EH (cell line): ENCODE data around the gene CHD9NB.

Experiments
- DNase-seq: peaks from one replicate; pipeline ENCODE4 v3.0.0-alpha.2; 2015; ENCODE audit warnings: low read depth

Gene CHD9NB

GRCh38 chr16:53029971-53030370 lies 22.7 kb downstream of the CHD9NB start:
- no peak for DNase-seq

- DNase-seq, result no peak
Observed at GRCh38 chr16:53024045-53024444, 28.7 kb downstream of the CHD9NB start.

GRCh38 chr16:53022374-53022773 lies 30.3 kb downstream of the CHD9NB start:
- peak; percentile 66 for DNase-seq

DNA sequence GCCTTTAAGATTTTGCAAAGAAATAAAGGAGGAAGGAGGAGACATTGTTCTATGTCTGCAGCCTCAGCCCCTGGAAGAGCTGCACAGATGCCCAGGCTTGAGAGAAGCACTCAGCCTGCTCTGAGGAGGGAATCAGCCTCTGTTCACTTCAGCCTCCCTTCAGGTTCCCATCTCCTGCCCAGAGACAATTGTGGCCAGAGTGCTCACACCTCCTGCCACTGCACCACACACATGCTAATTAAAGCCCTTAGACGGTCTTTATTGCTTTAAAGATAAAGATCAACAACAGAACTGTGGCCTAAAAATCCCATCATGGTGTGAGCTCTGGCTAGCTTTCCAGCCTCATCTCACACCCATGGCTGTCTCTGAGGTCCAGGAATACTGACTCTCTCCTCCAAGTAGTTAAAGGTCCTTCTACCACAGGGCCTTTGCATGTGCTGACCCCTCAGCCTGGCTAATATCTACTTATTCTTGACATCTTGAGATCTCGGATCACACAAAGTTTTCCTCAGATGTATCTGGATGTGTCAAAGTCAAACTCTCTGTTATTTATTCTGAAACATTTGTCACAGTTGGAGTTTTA lies 33.8 kb downstream of the CHD9NB start:
- no peak for DNase-seq

- no peak for DNase-seq
Observed at GRCh38 chr16:53014287-53014686, 38.4 kb downstream of the CHD9NB start.

DNA sequence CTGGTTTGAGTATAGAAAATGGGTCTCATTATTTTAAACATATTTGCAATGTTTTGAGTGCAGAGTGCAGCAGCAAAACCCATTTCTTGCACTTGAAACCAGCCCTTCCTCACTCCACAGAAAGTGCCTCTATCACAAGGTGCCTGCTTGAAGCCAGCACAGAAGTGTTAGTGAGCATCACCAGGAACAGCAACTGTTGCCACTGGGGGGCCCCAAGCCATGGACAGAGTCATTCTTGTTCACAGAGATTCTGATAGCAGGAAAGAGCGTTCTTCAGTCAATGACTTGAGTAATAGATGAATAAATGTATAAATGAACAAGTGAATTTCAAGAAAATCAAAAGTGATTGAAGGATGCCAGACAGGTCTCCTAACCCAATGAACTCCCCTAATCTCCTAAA lies 45.6 kb downstream of the CHD9NB start:
- DNase-seq, result no peak

DNA sequence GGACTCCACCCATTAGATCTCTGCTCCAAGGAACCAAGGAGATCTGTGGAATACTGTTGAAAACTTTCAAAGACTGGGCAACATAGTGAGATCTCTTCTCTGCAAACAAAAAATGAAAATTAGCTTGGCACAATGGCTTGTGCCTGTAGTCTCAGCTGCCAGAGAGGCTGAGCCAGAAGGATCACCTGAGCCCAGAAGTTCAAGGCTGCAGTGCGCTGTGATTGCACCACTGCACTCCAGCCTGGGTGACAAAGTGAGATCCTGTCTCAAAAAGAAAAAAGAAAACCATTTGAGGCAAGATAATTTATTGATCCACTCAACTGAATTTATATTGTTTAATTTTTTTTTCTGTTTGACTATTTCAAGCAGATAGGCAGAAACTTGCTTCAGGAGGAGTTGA lies 54.8 kb downstream of the CHD9NB start:
- no peak for DNase-seq

DNA sequence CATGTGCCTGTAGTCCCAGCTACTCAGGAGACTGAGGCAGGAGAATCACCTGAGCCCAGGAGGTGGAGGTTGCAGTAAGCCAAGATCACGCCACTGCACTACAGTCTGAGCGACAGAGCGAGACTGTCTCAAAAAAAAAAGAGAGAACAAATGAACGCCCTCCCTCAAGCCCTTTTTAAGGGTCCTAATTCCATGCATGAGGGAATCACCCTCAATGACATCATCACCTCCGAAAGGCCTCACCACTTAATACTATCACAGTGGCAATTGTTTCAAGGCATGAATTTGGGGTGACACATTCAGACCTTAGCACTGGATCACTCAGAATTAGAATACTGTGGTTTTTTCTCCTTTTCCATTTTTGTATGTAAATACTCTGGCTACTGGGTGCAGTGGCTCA lies 57.8 kb downstream of the CHD9NB start:
- DNase-seq, result no peak

DNA sequence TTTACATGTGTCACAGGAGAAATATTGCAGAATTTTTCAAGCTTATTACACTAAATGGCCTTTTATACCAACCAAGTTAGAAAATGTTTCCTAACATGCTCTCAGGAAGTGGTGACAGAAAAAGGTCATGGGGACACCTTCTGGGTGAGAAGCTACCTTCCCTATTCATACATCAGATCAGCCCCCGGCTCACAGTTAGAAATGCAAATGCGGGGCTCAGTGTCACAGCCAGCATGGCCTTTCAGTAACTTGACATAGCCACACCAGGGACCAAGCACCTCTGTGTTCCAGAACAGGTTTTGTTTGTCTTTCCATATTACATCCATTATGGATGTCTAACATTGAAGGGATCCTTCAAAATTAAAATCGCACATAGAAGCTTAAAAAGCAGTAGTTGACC lies 59.5 kb downstream of the CHD9NB start:
- DNase-seq, result no peak

- DNase-seq, result no peak
Observed at GRCh38 chr16:52991572-52991971, 61.1 kb downstream of the CHD9NB start.
